ENCODE results near the gene USP15.

Gene USP15

DNA sequence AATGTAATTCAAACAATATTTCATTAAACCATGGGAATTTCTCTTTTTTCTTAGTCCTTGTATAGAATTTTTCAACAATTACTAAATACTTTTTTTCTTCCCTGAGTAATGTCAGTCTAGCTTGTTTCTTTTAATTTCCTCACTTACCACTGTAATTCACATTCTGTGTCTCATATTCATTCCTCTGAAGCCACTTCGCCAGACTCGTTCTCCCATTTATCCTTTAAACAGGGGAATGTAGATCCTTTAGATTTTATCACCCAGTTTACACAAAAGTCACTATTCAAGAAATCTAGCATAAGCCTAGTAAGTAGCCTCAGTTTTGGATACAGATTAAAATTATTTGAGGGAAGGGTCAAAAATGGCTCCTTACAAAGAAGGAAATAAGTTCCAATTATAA, 6.8 kb downstream of the USP15 start:
- no peak overlapping the region for H3K4me2 ChIP-seq (ENCODE audit: low read depth, low read length)
- no peaks in the 10 kb centered on the region for H3K9me2 ChIP-seq (replicated peaks; ENCODE audit: insufficient read depth, low read length)
- H3K9ac ChIP-seq (ENCODE audit: low read length) = no peak overlapping the region
- no peaks in the 10 kb centered on the region for H3K27me3 ChIP-seq (replicated peaks; ENCODE audit: insufficient read depth, low read length)
- no peak overlapping the region for H3K4me3 ChIP-seq (ENCODE audit: low read length)
- TF ChIP-seq, protein P1, sequence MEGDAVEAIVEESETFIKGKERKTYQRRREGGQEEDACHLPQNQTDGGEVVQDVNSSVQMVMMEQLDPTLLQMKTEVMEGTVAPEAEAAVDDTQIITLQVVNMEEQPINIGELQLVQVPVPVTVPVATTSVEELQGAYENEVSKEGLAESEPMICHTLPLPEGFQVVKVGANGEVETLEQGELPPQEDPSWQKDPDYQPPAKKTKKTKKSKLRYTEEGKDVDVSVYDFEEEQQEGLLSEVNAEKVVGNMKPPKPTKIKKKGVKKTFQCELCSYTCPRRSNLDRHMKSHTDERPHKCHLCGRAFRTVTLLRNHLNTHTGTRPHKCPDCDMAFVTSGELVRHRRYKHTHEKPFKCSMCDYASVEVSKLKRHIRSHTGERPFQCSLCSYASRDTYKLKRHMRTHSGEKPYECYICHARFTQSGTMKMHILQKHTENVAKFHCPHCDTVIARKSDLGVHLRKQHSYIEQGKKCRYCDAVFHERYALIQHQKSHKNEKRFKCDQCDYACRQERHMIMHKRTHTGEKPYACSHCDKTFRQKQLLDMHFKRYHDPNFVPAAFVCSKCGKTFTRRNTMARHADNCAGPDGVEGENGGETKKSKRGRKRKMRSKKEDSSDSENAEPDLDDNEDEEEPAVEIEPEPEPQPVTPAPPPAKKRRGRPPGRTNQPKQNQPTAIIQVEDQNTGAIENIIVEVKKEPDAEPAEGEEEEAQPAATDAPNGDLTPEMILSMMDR (IDR thresholded peaks at IDR 0.05; ENCODE audit: low read length) = no peak
- TF ChIP-seq EZH2 (optimal IDR thresholded peaks at IDR 0.05; ENCODE audit: low read depth, low read length) (no peak), EZH2phosphoT487 (IDR thresholded peaks at IDR 0.05; ENCODE audit: low read length) (no peak)
- no peak overlapping the region for H3K27ac ChIP-seq (ENCODE audit: low read length)
- peaks cover 100% of the 10 kb centered on the region for H3K79me2 ChIP-seq (ENCODE audit: low read length)
- H2AFZ ChIP-seq (ENCODE audit: low read length) = no peak overlapping the region
- H3K9me3 ChIP-seq (replicated peaks; ENCODE audit: insufficient read depth, low read length) = no peaks in the 10 kb centered on the region
- peaks cover 92% of the 10 kb centered on the region for H4K20me1 ChIP-seq (ENCODE audit: insufficient read depth, low read length)
- H3K36me3 ChIP-seq (replicated peaks; ENCODE audit: insufficient read depth, low read length) = no peaks in the 10 kb centered on the region
- DNase-seq = no peak
- peaks cover 30% of the 10 kb centered on the region for H3K4me1 ChIP-seq (ENCODE audit: low read length)
- H3F3A ChIP-seq (ENCODE audit: insufficient read depth, low read length) = no peaks in the 10 kb centered on the region

- Histone ChIP-seq H3K36me3 (replicated peaks; ENCODE audit: insufficient read depth, low read length) (no peaks in the 10 kb centered on the region), H3K4me1 (ENCODE audit: low read length) (peaks cover 26% of the 10 kb centered on the region), H3K9me2 (replicated peaks; ENCODE audit: insufficient read depth, low read length) (no peaks in the 10 kb centered on the region), H2AFZ (ENCODE audit: low read length) (no peak overlapping the region), H3K27me3 (replicated peaks; ENCODE audit: insufficient read depth, low read length) (no peaks in the 10 kb centered on the region), H4K20me1 (ENCODE audit: insufficient read depth, low read length) (peaks cover 93% of the 10 kb centered on the region), H3K27ac (ENCODE audit: low read length) (no peak overlapping the region), H3K79me2 (ENCODE audit: low read length) (peaks cover 100% of the 10 kb centered on the region), H3F3A (ENCODE audit: insufficient read depth, low read length) (no peaks in the 10 kb centered on the region), H3K9me3 (replicated peaks; ENCODE audit: insufficient read depth, low read length) (no peaks in the 10 kb centered on the region), H3K4me2 (ENCODE audit: low read depth, low read length) (no peak overlapping the region), H3K4me3 (ENCODE audit: low read length) (no peak overlapping the region), H3K9ac (ENCODE audit: low read length) (no peak overlapping the region)
- TF ChIP-seq EZH2 (optimal IDR thresholded peaks at IDR 0.05; ENCODE audit: low read depth, low read length) (no peak), EZH2phosphoT487 (IDR thresholded peaks at IDR 0.05; ENCODE audit: low read length) (no peak)
- TF ChIP-seq, protein P1 (IDR thresholded peaks at IDR 0.05; ENCODE audit: low read length) = no peak
- no peak for DNase-seq
These were observed 7.3 kb downstream of the USP15 start for GRCh38 chr12:62267480-62267879.

DNA sequence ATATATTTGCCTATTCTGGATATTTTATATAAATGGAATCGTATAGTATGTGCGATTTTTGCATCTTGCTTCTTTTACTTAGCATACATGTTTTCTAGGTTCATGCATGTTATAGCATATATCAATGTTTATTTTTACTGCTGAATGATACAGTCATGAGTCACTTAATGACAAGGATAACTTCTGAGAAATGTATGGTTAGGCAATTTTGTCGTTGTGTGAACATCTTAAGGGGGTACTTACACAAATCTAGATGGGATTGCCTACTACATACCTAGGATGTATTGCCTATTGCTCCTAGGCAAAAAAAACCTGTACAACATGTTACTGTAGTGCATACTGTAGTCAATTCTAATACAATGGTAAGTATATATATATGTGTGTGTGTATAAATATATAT, 8.8 kb downstream of the USP15 start:
- Histone ChIP-seq H3K4me3 (ENCODE audit: low read length) (no peak overlapping the region), H3K4me2 (ENCODE audit: low read depth, low read length) (no peak overlapping the region), H3K9ac (ENCODE audit: low read length) (no peak overlapping the region), H3K27ac (ENCODE audit: low read length) (no peak overlapping the region), H3F3A (ENCODE audit: insufficient read depth, low read length) (no peaks in the 10 kb centered on the region), H3K79me2 (ENCODE audit: low read length) (peaks cover 100% of the 10 kb centered on the region), H2AFZ (ENCODE audit: low read length) (no peak overlapping the region), H3K4me1 (ENCODE audit: low read length) (peaks cover 13% of the 10 kb centered on the region; the same call in 1 of the 2 replicates), H3K27me3 (replicated peaks; ENCODE audit: insufficient read depth, low read length) (no peaks in the 10 kb centered on the region), H4K20me1 (ENCODE audit: insufficient read depth, low read length) (peaks cover 94% of the 10 kb centered on the region), H3K36me3 (replicated peaks; ENCODE audit: insufficient read depth, low read length) (no peaks in the 10 kb centered on the region; the same call in 1 of the 2 replicates), H3K9me3 (replicated peaks; ENCODE audit: insufficient read depth, low read length) (no peaks in the 10 kb centered on the region), H3K9me2 (replicated peaks; ENCODE audit: insufficient read depth, low read length) (no peaks in the 10 kb centered on the region)
- DNase-seq = no peak
- TF ChIP-seq, protein P1 (IDR thresholded peaks at IDR 0.05; ENCODE audit: low read length) = no peak

All from MM.1S (cell line).